Right hindlimb (tissue), 1 donor: ENCODE results near the gene TRAF7.

Experiments
- DNase-seq: peaks from one replicate; pipeline ENCODE4 v3.0.0-alpha.2; 2018

Gene TRAF7

DNA sequence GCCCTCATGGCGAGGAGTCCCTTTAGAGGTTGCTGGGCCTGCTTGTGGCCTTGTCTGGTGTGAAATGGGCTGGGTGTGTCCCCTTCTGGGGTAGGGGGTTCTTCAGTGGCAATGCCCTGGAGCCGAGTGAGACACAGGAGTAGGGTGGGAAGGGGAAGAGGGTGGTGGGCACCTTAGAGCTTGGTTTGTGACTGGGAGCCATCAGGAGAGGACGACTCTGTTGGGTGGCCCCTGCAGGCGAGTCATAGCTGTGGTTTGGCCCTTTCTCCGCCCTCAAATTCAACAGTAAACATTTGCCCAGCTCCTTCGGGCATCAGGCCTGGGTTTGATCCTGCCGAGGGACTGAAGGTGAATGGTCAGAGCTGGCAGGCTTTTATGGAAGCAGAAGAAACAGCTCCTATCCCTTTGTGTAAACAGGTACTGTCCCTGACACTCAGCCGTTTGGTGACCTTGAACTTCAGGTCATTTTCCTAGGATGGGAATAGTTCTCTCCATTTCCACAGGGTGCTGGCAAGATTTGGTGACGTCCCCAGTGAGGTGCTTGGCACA lies 70.7 kb downstream of the TRAF7 start:
- DNase-seq = no peak

DNA sequence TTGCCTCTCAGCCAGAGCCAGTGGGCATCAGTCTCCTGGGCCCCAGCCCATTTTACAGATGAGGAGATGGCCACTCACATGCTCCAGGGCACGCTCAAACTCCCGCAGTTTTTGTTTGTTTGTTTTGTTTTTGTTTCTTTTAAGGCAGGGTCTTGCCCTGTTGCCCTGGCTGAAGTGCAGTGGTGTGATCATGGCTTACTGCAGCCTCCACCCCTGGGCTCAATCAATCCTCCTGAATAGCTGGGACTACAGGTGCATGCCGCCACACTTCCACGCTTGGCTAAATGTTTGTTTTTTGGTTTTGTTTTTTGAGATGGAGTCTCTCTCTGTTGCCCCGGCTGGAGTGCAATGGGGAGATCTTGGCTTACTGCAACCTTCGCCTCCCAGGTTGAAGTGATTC lies 71.3 kb downstream of the TRAF7 start:
- no peak for DNase-seq
